ENCODE data around the gene RASAL2. TPM values are rescaled to one million over a fixed set of nuclear protein-coding genes. Genes with fewer than 3 reads are reported as not detected.

The RASAL2 gene
- total and polyA plus RNA-seq, 2 of the 13 experiments (the other 11 are each of a cell fraction or from before 2014, with no cell fraction given), result 5.4 to 5.9 TPM

GRCh38 chr1:178052650-178053461 is 41.0 kb upstream of the RASAL2 start (continued):
- no peak for TF ChIP-seq FUBP1 (CRISPR knock-in tag; IDR thresholded peaks at IDR 0.05; ENCODE audit: borderline replicate concordance)
- 0 out of 2 replicates have a peak, but pooled peaks have one; percentile 30 for TF ChIP-seq KLF11 (CRISPR knock-in tag; IDR thresholded peaks at IDR 0.05)
- TF ChIP-seq MLXIP (CRISPR knock-in tag; IDR thresholded peaks at IDR 0.05; ENCODE audit: borderline replicate concordance), result no peak
- no peak for TF ChIP-seq EEA1 (CRISPR knock-in tag; IDR thresholded peaks at IDR 0.05; ENCODE audit: borderline replicate concordance)
- no peak for TF ChIP-seq ZNF597 (CRISPR knock-in tag; IDR thresholded peaks at IDR 0.05)
- no peak; the same call in 1 of the 2 replicates for TF ChIP-seq TFDP1 (CRISPR knock-in tag; IDR thresholded peaks at IDR 0.05; ENCODE audit: borderline replicate concordance)
- no peak for TF ChIP-seq ZNF746 (CRISPR knock-in tag; IDR thresholded peaks at IDR 0.05)
- 0 out of 2 replicates have a peak, but pooled peaks have one; percentile 8 for TF ChIP-seq NFYB (CRISPR knock-in tag; IDR thresholded peaks at IDR 0.05)
- TF ChIP-seq ONECUT2 (CRISPR knock-in tag; IDR thresholded peaks at IDR 0.05), result no peak
- TF ChIP-seq ZNF776 (CRISPR knock-in tag; IDR thresholded peaks at IDR 0.05), result no peak
- no peak for TF ChIP-seq SATB2 (CRISPR knock-in tag; IDR thresholded peaks at IDR 0.05)
- TF ChIP-seq NR2F1 (CRISPR knock-in tag; IDR thresholded peaks at IDR 0.05), result no peak
- no peak for TF ChIP-seq LBX2 (CRISPR knock-in tag; IDR thresholded peaks at IDR 0.05; ENCODE audit: borderline replicate concordance)
- no peak for TF ChIP-seq ZNF367 (CRISPR knock-in tag; IDR thresholded peaks at IDR 0.05; ENCODE audit: borderline replicate concordance)
- TF ChIP-seq MTERF4 (CRISPR knock-in tag; IDR thresholded peaks at IDR 0.05), result no peak
- no peak for TF ChIP-seq ZNF24 (IDR thresholded peaks at IDR 0.05)
- peak; percentile 43; the same call in 1 of the 2 replicates for TF ChIP-seq TAF1 (CRISPR knock-in tag; IDR thresholded peaks at IDR 0.05)
- no peak for TF ChIP-seq ZNF441 (CRISPR knock-in tag; IDR thresholded peaks at IDR 0.05; ENCODE audit: borderline replicate concordance)
- TF ChIP-seq KMT2B (CRISPR knock-in tag; IDR thresholded peaks at IDR 0.05), result peak; percentile 72; the same call in 1 of the 2 replicates
- TF ChIP-seq AGO1 (IDR thresholded peaks at IDR 0.05; ENCODE audit: low read depth, low read length, poor library complexity, severe bottlenecking), result no peak

Data from HepG2 (cell line).